Gastrocnemius medialis (tissue), 4 donors: ENCODE measurements around the gene GYPC. TPM values are rescaled to one million over a fixed set of nuclear protein-coding genes. Genes with fewer than 3 reads are reported as not detected.

ENCODE experiments used
- ATAC-seq, 2 donors: fragments of 150-250 bp; one replicate each; pipeline ENCODE4 v1.9.1; 2016
- DNase-seq, 2 donors: peaks; one replicate each; pipeline ENCODE4 v3.0.0-alpha.2; 2019
- H3K27ac ChIP-seq, 4 donors: fragments of 200-600 bp; sonication (generic); 1 replicate in 1 of 4; 2 replicates in 3 of 4; pipeline ENCODE4 v1.5.1; 2016 to 2018; ENCODE audit warnings: mild to moderate bottlenecking in 2 of 4, moderate library complexity in 1 of 4
- H3K27me3 ChIP-seq, 3 donors: fragments of 200-600 bp; sonication (generic) in 2 of 3; 1 replicate in 1 of 3; 2 replicates in 2 of 3; pipeline versions ENCODE4 v1.5.1 to v1.6.0; 2016 to 2019; ENCODE audit warnings: mild to moderate bottlenecking in 1 of 3, moderate library complexity in 1 of 3
- H3K36me3 ChIP-seq, 2 donors: fragments of 200-600 bp; sonication (generic) in 1 of 2; one replicate each; pipeline ENCODE4 v1.5.1; 2017 to 2018
- H3K4me1 ChIP-seq, 2 donors: fragments of 200-600 bp; sonication (generic) in 1 of 2; one replicate each; pipeline ENCODE4 v1.5.1; 2016 to 2017; ENCODE audit warnings: mild to moderate bottlenecking in 2 of 2
- H3K4me3 ChIP-seq, 4 donors: fragments of 200-600 bp; sonication (generic) in 3 of 4; 1 replicate in 1 of 4; 2 replicates in 3 of 4; pipeline ENCODE4 v1.5.1; 2016 to 2019; ENCODE audit warnings: mild to moderate bottlenecking in 2 of 4
- H3K9me3 ChIP-seq, 3 donors: fragments of 200-600 bp; sonication (generic) in 2 of 3; 1 replicate in 1 of 3; 2 replicates in 2 of 3; pipeline ENCODE4 v1.5.1; 2016 to 2019
- POLR2A ChIP-seq, 2 donors: fragments of 450-650 bp; IDR thresholded peaks; one replicate each; pipeline ENCODE4 v1.6.1; 2017; ENCODE audit warnings: antibody characterized with exemption in 2 of 2, mild to moderate bottlenecking in 2 of 2, moderate library complexity in 2 of 2
- in situ Hi-C, 4 donors: fragments of 200-750 bp; cut with MboI; loops; one replicate each; pipeline versions ENCODE4 v1.15.0 to v1.8.0; 2017; ENCODE audit warnings: low sequenced_read_pairs in 4 of 4
- intact Hi-C: fragments of 100-400 bp; cut with DNase I; formaldehyde crosslinking; loops from one replicate; pipeline ENCODE4 v1.15.1; 2023; ENCODE audit warnings: low total_unique reads
- total RNA-seq, 4 donors: library from RNA; depleted of rRNA; stranded (reverse); fragments of >200 nt; gene quantifications; one replicate each; pipeline versions ENCODE4 v1.1.0 to v1.2.3, GENCODE V29; 2016
- TF ChIP-seq, protein P1 (sequence below), 5 experiments: fragments of 450-650 bp in 3 of 5; fragments of 200-600 bp in 2 of 5; sonication (generic) in 2 of 5; IDR thresholded peaks in 4 of 5; conservative IDR thresholded peaks in 1 of 5; 1 replicate in 4 of 5; 2 replicates in 1 of 5; pipeline ENCODE4 v1.5.1; 2016 to 2019; ENCODE audit warnings: antibody characterized with exemption in 5 of 5, mild to moderate bottlenecking in 3 of 5, moderate library complexity in 3 of 5

The GYPC gene
- total RNA-seq, 4 donors from 2014 or later = 66.3 to 82.0 (median 71.9) TPM

DNA sequence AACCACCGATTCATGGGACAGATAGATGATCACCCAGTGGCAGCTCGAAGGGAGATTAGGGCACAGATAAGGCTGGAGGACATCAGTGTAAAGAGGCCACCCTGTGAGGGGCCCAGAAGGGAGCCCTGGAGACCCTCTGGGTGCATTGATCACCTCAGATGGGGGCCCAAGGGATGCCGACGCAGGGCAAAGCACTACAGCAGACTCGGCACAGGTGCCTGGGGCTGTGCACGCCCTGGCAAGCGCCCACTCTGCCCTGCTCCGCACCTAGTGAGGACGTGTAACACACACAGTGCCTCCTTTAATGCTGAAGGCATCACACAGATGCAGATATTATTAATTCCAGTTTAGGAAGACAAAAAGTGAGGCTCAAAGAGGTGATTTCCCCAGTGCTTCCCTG lies 9.5 kb downstream of the GYPC start:
- ATAC-seq (no peak), DNase-seq (no peak)
- H3K4me1 ChIP-seq = peaks cover 80 to 88% of the 10 kb centered on the region in 2 donors
- intact Hi-C loops = no loop called here
- peak overlapping the region; percentile 62 to 99 (median 84) for H3K27ac ChIP-seq
- no peaks in the 10 kb centered on the region for H3K9me3 ChIP-seq
- TF ChIP-seq, protein P1, sequence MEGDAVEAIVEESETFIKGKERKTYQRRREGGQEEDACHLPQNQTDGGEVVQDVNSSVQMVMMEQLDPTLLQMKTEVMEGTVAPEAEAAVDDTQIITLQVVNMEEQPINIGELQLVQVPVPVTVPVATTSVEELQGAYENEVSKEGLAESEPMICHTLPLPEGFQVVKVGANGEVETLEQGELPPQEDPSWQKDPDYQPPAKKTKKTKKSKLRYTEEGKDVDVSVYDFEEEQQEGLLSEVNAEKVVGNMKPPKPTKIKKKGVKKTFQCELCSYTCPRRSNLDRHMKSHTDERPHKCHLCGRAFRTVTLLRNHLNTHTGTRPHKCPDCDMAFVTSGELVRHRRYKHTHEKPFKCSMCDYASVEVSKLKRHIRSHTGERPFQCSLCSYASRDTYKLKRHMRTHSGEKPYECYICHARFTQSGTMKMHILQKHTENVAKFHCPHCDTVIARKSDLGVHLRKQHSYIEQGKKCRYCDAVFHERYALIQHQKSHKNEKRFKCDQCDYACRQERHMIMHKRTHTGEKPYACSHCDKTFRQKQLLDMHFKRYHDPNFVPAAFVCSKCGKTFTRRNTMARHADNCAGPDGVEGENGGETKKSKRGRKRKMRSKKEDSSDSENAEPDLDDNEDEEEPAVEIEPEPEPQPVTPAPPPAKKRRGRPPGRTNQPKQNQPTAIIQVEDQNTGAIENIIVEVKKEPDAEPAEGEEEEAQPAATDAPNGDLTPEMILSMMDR (IDR thresholded peaks at IDR 0.05 in 4 of 5, conservative IDR thresholded peaks at IDR 0.05 in 1 of 5) = no peak
- TF ChIP-seq POLR2A (IDR thresholded peaks at IDR 0.05) = no peak
- in situ Hi-C loops = no loop called here
- no peak overlapping the region for H3K4me3 ChIP-seq
- no peaks in the 10 kb centered on the region for H3K27me3 ChIP-seq
- H3K36me3 ChIP-seq = no peaks in the 10 kb centered on the region

DNA sequence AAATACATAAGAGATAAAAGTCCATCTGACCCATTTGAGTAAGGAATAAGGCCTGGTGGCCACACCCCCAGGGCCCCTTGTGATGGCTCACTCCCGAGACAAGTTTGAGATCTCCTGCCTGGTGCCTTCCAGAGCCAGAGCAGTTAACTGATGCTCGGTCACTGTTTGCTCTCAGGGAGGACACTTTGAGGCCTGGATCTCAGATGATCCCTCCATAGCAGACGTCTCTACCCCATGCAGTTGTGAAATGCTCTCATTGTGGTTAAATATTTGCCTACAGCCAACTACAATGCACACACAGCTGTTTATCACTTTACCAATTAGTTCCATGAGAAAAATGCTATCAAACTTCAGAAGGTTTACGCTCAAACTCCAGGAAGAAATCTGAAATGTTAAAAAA lies 12.3 kb downstream of the GYPC start:
- H3K27me3 ChIP-seq = no peaks in the 10 kb centered on the region
- H3K9me3 ChIP-seq = no peaks in the 10 kb centered on the region
- no peak for TF ChIP-seq POLR2A (IDR thresholded peaks at IDR 0.05)
- ATAC-seq (no peak), DNase-seq (no peak)
- in situ Hi-C loops (no loop called here), intact Hi-C loops (no loop called here)
- no peaks in the 10 kb centered on the region for H3K36me3 ChIP-seq
- peak overlapping the region in 1 of 4 donors; percentile 1 for H3K27ac ChIP-seq
- no peak overlapping the region for H3K4me3 ChIP-seq
- H3K4me1 ChIP-seq = peaks cover 79 to 82% of the 10 kb centered on the region in 2 donors

DNA sequence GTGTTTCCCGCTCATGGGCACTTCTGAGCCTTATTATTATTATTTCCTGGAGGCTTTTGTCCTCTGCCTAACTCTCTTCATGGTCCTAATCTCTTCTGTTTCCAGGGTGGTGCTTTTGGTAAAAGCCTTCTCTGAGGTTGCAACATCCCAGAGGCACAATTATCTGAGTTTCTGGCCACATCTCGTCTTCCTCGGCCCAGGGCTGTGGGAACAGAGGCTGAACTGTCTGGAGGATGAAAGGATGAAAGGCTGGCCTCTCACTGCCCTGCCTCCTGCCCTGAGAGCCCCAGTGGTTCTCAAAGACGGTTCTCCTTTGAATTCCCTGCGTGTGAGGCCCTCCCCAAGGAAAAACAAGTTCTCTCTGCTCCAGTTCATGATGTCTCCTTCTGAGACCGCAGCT lies 13.8 kb downstream of the GYPC start:
- peak overlapping the region; percentile 9 to 63 (median 53) for H3K27ac ChIP-seq
- H3K4me3 ChIP-seq = no peak overlapping the region
- H3K36me3 ChIP-seq = no peaks in the 10 kb centered on the region
- H3K4me1 ChIP-seq = peaks cover 74 to 75% of the 10 kb centered on the region in 2 donors
- intact Hi-C loops (no loop called here), in situ Hi-C loops (no loop called here)
- no peak for TF ChIP-seq POLR2A (IDR thresholded peaks at IDR 0.05)
- DNase-seq (no peak), ATAC-seq (no peak)
- no peaks in the 10 kb centered on the region for H3K27me3 ChIP-seq
- no peaks in the 10 kb centered on the region for H3K9me3 ChIP-seq

DNA sequence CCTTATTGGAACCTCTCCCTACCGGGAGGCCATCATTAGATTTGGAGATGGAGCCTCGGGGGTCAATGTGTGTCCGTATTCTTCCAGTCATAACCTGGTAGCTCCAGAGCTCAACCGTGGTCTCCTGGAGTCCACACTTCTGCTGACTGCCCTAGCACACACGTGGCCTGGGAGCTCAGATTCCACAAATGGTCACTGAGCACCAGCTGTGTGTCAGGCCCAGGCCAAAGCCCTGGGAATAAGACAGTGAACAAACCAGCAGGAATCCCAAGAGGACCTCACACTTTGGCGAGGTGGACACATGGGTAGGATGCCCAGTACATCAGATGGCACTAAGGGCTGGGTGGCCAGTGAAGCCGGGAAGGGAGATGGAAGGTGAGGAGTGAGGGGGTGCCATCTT lies 15.5 kb downstream of the GYPC start:
- H3K27ac ChIP-seq = peak overlapping the region; percentile 5 to 63 (median 53)
- TF ChIP-seq POLR2A (IDR thresholded peaks at IDR 0.05) = no peak
- TF ChIP-seq, protein P1 (IDR thresholded peaks at IDR 0.05 in 4 of 5, conservative IDR thresholded peaks at IDR 0.05 in 1 of 5) = no peak
- intact Hi-C loops (no loop called here), in situ Hi-C loops (no loop called here)
- peaks cover 0 to 8% of the 10 kb centered on the region in 2 donors for H3K36me3 ChIP-seq
- peak; percentile 72 to 85 for ATAC-seq
- no peaks in the 10 kb centered on the region for H3K27me3 ChIP-seq
- H3K4me3 ChIP-seq = no peak overlapping the region
- no peaks in the 10 kb centered on the region for H3K9me3 ChIP-seq
- peak; percentile 59 to 60 for DNase-seq
- H3K4me1 ChIP-seq = peaks cover 59 to 62% of the 10 kb centered on the region in 2 donors

DNA sequence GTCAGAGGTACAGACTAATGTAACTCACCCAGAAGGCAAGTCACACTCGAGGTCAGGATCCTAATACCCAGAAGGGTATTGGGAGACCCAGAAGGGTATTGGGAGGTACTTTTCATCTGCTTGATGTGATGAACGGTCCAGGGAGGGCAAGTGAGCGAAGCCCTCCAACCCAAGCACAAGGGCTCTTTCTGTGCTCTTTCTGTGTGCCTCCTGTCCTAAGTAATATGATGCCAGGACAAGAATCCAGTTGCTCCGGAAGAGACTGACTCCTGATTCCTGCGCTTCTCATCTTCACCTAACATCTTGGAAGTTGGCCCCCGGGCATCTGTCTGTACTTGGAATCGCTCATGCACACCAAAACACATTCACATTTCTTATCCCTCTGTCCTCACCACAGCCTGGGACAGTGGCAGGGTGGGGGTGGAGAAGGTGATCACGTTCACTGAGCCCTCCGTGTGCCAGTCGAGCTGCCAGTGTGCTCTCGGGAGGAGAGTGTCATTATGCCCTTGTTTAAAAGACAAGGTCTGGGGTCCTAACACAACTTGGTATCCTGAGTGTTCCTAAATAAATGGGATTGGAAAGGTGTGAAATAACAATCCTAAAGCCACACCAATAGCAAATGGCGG lies 17.1 kb downstream of the GYPC start:
- ATAC-seq = peak in 1 of 2 donors; percentile 17
- intact Hi-C loops = no loop called here
- peaks cover 52 to 55% of the 10 kb centered on the region in 2 donors for H3K4me1 ChIP-seq
- TF ChIP-seq POLR2A (IDR thresholded peaks at IDR 0.05) = no peak
- TF ChIP-seq, protein P1 (IDR thresholded peaks at IDR 0.05 in 4 of 5, conservative IDR thresholded peaks at IDR 0.05 in 1 of 5) = no peak
- DNase-seq = no peak
- peaks cover 0 to 8% of the 10 kb centered on the region in 2 donors for H3K36me3 ChIP-seq
- no peak overlapping the region for H3K4me3 ChIP-seq
- peak overlapping the region in 2 of 4 donors; percentile 51 to 58 for H3K27ac ChIP-seq
- H3K9me3 ChIP-seq = no peaks in the 10 kb centered on the region
- in situ Hi-C loops = no loop called here
- no peaks in the 10 kb centered on the region for H3K27me3 ChIP-seq
